Skeletal muscle tissue (tissue), 4 donors: ENCODE data around the gene CASQ2. TPM values are rescaled to one million over a fixed set of nuclear protein-coding genes. Genes with fewer than 3 reads are reported as not detected.

Experiments
- H3K27ac ChIP-seq: one replicate; pipeline ENCODE4 v1.7.0; 2013; ENCODE audit warnings: mild to moderate bottlenecking, low read depth, low read length, inconsistent platforms
- H3K27me3 ChIP-seq, 3 donors: one replicate each; pipeline ENCODE4 v1.7.0; 2013; ENCODE audit warnings: low read length in 3 of 3; ENCODE audit not compliant: control insufficient read depth in 3 of 3, insufficient read depth in 3 of 3
- H3K36me3 ChIP-seq, 3 donors: one replicate each; pipeline ENCODE4 v1.7.0; 2013; ENCODE audit warnings: low read length in 3 of 3; ENCODE audit not compliant: control insufficient read depth in 3 of 3, insufficient read depth in 3 of 3
- H3K4me1 ChIP-seq, 3 donors: one replicate each; pipeline ENCODE4 v1.7.0; 2013; ENCODE audit warnings: low read length in 3 of 3, mild to moderate bottlenecking in 3 of 3; ENCODE audit not compliant: control insufficient read depth in 3 of 3, insufficient read depth in 3 of 3
- H3K4me3 ChIP-seq, 3 donors: one replicate each; pipeline ENCODE4 v1.7.0; 2013; ENCODE audit warnings: low read length in 3 of 3
- H3K9ac ChIP-seq, 3 donors: one replicate each; pipeline ENCODE4 v1.7.0; 2013; ENCODE audit warnings: low read length in 3 of 3, mild to moderate bottlenecking in 3 of 3, moderate library complexity in 2 of 3, low read depth in 1 of 3
- H3K9me3 ChIP-seq, 3 donors: one replicate each; pipeline ENCODE4 v1.7.0; 2013; ENCODE audit warnings: low read length in 3 of 3; ENCODE audit not compliant: control insufficient read depth in 3 of 3
- total RNA-seq: library from RNA; depleted of rRNA; stranded (reverse); fragments of >200 nt; gene quantifications from one replicate; pipeline ENCODE4 v1.2.3, GENCODE V29; 2014
- donor health status: Osteomylitis.

CASQ2 gene
- total RNA-seq, 1 donor from 2014 or later: 416 TPM

DNA sequence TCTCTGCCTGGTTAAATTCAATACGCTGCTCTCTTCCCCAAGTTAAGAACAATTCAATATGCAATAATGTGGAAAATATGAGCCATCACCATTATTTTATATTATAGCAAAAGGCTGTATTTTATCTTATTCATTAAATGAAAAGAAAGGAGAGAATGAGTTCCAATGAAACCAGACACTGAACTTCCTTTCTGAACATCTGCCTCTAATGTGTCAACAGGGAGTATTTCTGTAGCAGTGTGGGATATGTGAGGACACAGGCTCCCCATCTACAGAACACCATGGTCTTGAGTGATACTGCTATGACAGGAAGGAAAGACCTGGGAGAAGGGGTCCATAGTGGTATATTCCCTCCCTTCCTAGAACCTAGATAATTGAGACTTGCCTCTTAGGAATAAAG, 46.3 kb downstream of the CASQ2 start:
- H3K4me1 ChIP-seq: peaks cover 0 to under 1% (median 0%) of the 10 kb centered on the region in 3 donors
- no peak overlapping the region for H3K4me3 ChIP-seq
- no peak overlapping the region for H3K9ac ChIP-seq
- peaks cover 1 to 27% (median 19%) of the 10 kb centered on the region in 3 donors for H3K36me3 ChIP-seq
- no peak overlapping the region for H3K27ac ChIP-seq
- H3K27me3 ChIP-seq: no peaks in the 10 kb centered on the region
- H3K9me3 ChIP-seq: no peaks in the 10 kb centered on the region

DNA sequence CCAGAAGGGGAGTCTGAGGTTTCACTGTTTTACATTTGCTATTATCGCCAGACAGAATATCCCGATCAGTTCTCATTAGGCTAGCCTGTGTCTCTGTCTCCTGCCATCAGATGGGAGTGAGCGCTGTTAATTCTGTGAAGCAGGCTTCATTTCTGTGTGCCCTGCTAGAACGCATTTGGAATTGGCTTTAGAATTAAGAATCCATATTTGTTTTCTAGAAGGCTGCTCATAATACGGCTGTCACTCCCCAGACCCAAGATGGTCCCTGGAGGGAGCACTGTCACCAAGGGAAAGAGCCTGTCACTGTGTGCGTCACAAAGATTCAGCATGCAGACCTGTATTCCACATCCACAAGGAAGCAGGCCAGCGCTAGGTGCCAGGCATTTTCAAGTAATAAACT, 49.2 kb downstream of the CASQ2 start:
- no peaks in the 10 kb centered on the region for H3K27me3 ChIP-seq
- H3K4me3 ChIP-seq: no peak overlapping the region
- no peak overlapping the region for H3K27ac ChIP-seq
- H3K9ac ChIP-seq: no peak overlapping the region
- no peaks in the 10 kb centered on the region for H3K4me1 ChIP-seq
- H3K36me3 ChIP-seq: peaks cover 1 to 19% (median 11%) of the 10 kb centered on the region in 3 donors
- H3K9me3 ChIP-seq: no peaks in the 10 kb centered on the region

DNA sequence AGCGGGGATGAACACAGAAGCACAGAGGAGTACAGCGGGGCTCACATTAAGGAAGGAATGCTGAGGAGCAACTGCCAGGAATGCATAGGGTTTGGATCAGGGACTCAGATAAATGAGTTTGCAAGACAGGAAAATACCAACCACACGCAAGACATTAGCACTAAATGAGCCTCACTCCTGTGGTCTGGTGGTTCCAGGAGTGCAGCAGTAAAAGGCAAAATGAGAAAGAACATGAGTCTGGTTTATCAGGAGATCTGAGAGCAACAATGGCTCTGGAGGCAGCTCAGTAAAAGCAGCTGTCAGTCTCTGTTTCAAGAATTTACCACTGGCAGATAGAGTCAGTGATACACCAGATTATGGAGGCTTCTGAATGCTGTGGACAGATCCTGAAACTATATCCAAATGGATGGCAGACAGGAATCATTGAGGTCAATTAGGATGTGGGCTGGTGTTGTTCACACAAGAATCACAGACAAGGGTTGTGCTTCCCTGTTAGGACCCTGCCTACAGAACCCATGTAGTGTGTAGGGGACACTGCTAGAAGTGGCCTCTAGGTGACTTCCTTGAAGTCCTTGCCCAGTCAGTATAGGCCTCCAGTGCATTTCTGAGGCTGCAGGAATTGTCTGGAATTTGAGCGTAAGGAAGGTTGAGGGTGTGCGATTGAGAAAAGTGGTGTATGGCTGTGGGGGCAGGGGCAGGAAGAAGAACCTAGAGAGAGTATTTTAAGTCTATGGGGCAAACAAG, 50.3 kb downstream of the CASQ2 start:
- Histone ChIP-seq H3K4me3 (no peak overlapping the region), H3K27me3 (no peaks in the 10 kb centered on the region), H3K27ac (no peak overlapping the region), H3K36me3 (peaks cover 0 to 19% (median 7%) of the 10 kb centered on the region in 3 donors), H3K9ac (no peak overlapping the region), H3K9me3 (no peaks in the 10 kb centered on the region), H3K4me1 (no peaks in the 10 kb centered on the region)

DNA sequence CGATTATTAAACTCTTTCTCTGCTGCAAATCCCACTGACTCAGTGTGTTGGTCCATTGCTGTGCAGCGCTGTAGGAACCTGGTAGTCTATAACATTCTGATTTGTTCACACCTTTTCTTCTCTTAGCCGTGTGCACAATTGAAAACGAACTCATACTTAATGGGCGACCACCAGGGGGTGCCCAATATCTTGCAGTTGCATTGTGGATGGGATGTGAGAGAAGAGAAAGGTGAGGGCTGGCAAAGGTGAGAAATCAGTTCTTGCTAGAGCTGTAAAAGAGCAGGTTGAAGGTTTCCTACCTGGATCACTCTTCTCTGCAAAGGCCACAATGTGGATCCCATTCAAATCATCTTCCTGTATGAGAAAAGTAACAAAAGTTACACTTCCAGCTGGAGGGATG, 51.0 kb downstream of the CASQ2 start:
- peaks cover 0 to 18% (median 7%) of the 10 kb centered on the region in 3 donors for H3K36me3 ChIP-seq

DNA sequence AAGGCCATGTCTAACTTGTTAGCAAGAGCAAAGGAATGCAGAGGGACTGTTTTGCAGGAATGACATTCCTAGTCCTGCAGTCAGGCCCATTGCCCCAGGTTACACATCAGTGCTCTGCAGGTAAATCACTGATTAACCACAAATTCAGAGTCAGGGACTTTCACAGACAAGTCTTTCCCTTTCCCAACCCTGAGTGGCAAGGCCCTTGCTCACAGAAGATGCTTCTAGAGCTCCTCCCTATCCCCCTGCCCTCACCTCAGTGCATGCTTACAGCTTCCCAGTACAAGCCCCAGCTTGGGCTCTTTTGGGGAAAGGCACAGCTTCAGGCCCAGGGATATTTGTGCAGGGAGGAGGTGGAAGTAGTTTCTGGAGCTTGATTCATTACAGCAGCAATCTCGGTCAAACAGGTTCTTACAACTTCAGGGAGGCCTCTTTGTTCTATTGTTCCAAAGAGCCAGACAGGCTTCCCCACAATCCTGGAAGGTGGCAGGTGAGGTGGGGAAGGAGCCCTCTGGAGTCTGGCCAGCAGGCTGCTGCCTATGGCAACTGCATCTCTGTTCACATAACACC, 53.9 kb downstream of the CASQ2 start:
- H3K4me3 ChIP-seq: no peak overlapping the region
- no peak overlapping the region for H3K27ac ChIP-seq
- H3K27me3 ChIP-seq: no peaks in the 10 kb centered on the region
- H3K9me3 ChIP-seq: no peaks in the 10 kb centered on the region
- no peak overlapping the region for H3K9ac ChIP-seq
- H3K4me1 ChIP-seq: no peaks in the 10 kb centered on the region
- H3K36me3 ChIP-seq: peaks cover 0 to 6% (median 5%) of the 10 kb centered on the region in 3 donors

More for the DNA sequence above, 51.0 kb downstream of the CASQ2 start:
- H3K27me3 ChIP-seq: no peaks in the 10 kb centered on the region
- no peaks in the 10 kb centered on the region for H3K4me1 ChIP-seq
- H3K4me3 ChIP-seq: no peak overlapping the region
- no peak overlapping the region for H3K27ac ChIP-seq
- H3K9ac ChIP-seq: no peak overlapping the region
- no peaks in the 10 kb centered on the region for H3K9me3 ChIP-seq

DNA sequence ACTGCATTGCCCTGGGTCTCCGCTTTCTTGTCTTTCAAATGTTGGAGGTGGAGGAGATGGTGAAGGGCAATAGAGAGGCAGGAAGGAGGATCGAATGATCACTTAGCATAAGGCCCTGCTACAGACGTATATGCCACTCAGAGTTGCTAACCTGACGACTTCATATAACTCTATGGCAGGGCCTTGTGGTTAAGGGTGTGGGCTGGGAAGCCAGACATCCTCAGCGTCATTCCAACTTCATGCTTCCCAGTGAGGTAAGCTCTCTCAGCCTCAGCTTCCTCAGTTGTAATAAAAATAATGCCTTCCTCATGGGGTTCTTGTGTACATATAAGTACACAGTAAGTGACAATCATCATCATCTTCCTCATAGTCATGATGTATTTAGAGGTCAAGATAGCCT, 54.6 kb downstream of the CASQ2 start:
- H3K27ac ChIP-seq: no peak overlapping the region
- H3K27me3 ChIP-seq: no peaks in the 10 kb centered on the region
- no peak overlapping the region for H3K4me3 ChIP-seq
- peaks cover 0 to 6% (median 2%) of the 10 kb centered on the region in 3 donors for H3K36me3 ChIP-seq
- no peaks in the 10 kb centered on the region for H3K4me1 ChIP-seq
- no peak overlapping the region for H3K9ac ChIP-seq
- H3K9me3 ChIP-seq: no peaks in the 10 kb centered on the region

DNA sequence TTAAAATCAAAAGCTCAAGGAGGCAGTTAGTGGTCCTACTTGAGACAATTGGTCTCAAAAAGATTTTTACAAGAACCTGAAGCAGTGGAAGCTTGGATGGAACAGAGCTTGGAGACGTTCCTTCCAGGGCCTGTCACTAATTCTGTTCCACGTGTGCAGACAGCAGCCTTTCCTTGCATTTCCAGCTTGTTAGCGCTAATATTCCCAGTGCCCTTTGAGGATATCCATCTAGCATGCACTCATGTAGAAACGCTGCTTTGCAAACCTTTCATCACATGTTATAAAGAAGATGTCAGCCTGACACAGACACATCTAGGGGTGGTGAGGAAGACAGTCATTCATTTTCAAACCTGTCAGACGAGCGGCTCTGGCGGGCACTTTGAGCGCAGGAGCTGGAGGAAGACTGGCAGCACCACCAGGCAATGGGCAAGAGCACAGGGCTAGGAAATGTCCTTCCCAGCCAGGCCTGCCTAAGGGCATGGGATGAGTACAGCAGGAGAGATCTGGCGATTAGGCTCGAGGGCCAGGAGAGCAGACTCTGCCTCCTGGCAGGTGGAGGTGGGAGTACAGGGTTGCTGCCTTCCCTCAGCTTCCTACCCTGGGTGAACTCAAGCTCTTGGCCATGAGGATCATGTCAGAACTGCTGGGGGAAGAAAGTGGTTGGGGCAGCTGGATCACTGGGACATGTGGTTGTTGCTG, 55.5 kb downstream of the CASQ2 start:
- Histone ChIP-seq H3K27ac (no peak overlapping the region), H3K4me1 (no peaks in the 10 kb centered on the region), H3K27me3 (no peaks in the 10 kb centered on the region), H3K9me3 (no peaks in the 10 kb centered on the region), H3K9ac (no peak overlapping the region), H3K4me3 (no peak overlapping the region), H3K36me3 (peaks cover 0 to 6% (median 0%) of the 10 kb centered on the region in 3 donors)

DNA sequence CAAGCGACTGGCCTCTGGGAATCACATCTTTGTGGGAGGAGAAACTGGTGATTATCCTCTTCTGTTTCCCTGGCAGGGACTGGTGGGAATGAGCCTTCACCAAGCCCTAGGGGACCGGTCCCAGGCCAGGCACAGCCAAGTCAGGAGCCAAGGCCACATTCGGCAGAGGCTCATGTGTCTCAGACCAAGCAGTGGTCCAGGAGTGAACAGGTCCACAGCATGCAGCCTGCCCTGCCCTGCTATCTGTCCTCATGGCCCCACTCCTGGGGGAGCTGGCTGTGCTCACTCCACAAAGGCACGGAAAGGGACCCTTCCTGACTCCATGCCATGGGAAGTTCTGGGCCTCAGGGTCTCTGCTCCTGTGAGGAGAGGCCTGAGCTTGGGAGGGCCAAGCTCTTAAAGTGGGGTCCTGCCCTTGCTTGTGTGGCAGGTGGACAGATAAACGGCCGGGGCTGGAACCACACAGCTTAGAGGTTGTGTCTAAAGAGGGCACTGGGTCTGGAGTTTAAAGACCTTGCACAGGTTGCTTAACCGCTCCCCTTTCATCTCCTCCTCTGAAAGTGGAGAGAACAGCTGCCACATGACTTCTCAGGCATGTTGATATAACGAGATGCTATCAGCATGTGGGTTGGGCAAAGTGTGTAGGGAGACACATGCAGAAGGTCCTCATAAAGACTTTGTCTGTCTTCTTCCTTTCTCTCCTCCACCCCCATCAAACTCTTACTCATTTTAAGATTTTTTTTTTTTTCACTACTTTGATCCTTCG, 57.5 kb downstream of the CASQ2 start:
- no peak overlapping the region for H3K27ac ChIP-seq
- H3K4me3 ChIP-seq: no peak overlapping the region
- peaks cover 0 to 9% (median 5%) of the 10 kb centered on the region in 3 donors for H3K36me3 ChIP-seq
- H3K9ac ChIP-seq: no peak overlapping the region
- H3K9me3 ChIP-seq: no peaks in the 10 kb centered on the region
- H3K4me1 ChIP-seq: no peaks in the 10 kb centered on the region
- no peaks in the 10 kb centered on the region for H3K27me3 ChIP-seq

DNA sequence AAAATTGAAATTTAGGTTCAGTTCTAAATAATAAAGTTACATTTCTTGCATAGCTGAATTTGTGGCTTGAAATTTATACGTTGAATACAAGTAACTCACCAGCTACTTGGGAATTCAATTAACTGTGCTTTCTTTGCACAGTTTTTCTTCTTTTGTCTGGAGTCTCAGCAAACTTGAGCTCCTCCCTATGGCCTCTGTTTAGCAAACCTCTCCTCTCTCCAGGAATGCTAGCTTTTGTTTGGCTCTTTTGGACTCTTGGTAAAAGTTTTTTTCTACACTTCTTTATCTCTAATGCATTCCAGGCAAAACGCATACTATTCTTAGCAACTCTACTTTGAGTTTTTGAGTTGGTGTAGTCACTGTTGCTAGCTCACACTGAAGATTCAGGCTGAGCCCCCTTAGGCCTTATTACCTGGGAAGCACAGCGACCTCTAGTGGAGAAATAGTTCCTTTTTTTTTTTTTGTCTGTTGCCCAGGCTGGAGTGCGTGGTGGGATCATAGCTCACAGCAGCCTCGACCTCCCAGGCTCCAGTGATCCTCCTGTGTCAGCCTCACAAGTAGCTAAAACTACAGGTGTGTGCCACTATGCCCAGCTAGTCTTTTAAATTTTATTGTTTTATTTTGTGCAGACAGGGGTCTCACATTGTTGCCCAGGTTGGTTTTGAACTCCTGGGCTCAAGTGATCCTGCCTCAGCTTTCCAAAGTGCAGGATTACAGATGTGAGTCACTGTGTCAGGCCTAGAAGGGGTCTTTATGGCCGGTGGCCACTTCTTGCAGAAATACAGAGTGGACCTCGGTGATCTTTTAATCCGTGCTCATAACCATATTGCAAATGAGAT, 61.7 kb downstream of the CASQ2 start:
- Histone ChIP-seq H3K4me3 (no peak overlapping the region), H3K36me3 (peaks cover 0 to 30% (median 19%) of the 10 kb centered on the region in 3 donors), H3K27me3 (no peaks in the 10 kb centered on the region), H3K9ac (no peak overlapping the region), H3K4me1 (no peaks in the 10 kb centered on the region), H3K27ac (no peak overlapping the region), H3K9me3 (no peaks in the 10 kb centered on the region)
